OCI-M1 (cell line): Measurements from ENCODE around the gene TEK.

ENCODE experiments used
- DNase-seq: peaks from one replicate; lab custom pipeline; 2025; lab: John Stamatoyannopoulos, UW

The TEK gene

DNA sequence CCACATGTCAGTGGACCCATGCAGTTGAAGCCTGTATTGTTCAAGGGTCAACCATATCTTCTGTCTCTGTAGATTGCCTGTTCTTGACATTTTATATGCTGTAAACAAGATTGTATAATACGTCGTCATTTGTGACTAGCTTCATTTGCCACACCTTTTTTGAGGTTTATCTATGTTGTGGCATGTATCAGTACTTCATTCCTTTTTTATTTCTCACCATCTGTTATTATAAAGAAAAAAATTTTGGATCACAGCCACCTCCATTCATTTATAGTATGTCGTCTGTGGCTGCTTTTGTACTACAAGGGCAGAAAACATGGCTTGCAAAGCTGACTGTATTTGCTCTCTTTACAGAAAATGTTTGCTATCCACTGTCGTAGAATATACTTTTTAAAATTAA is 72.4 kb downstream of the TEK start:
- no peak for DNase-seq

DNA sequence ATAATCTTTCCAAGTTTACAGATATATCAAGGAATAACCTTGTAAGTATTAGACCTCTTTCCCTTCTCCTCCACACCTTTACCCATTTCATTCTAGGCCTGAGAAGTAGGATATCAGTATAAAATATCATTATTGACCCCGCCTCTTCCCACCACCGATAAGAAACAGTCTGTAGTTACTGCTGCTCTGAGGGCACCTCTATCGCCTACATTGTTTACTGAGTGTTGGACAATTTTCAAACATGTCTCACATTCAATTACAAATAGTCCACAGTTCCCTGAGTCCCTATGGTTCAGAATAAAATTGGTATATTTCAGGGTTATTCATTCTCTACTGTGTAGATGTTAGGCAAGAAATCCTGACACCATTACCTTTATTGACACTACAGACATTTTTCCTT is 73.4 kb downstream of the TEK start:
- no peak for DNase-seq

DNA sequence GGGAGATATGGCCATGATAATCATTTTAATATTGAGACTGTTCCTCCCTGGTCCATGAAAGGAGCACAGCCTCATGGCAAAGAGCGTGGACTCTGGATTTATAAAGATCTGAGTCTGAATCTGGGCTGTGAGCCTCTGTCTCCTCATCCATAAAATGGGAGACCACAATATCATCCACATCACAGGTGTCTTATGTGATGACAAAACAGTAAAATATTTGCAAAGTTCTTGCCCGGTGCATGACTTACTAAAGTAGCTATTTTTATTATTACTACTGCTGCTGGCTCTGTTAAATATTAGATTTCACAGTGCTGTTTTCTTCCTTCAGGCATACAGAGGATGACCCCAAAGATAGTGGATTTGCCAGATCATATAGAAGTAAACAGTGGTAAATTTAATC is 74.1 kb downstream of the TEK start:
- DNase-seq: no peak

DNA sequence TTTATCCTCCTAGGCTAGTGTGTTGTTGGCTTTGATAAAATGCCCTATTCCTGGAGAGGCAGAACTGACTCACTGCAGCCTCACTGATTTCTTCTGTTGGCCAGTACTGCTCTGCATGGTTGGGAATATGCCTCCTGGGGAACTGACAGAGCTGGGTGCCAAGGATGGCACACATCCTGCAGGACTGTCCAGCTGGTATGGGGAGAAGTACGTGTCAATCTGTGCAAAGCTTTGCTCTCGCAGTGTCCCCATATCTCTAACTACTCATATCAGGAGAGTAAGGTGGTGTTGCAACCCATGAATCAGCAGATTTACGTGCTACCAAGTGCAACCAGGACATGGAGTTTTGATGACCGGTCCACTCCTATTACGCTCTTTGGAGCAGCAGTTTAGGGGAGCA is 74.7 kb downstream of the TEK start:
- no peak for DNase-seq

DNA sequence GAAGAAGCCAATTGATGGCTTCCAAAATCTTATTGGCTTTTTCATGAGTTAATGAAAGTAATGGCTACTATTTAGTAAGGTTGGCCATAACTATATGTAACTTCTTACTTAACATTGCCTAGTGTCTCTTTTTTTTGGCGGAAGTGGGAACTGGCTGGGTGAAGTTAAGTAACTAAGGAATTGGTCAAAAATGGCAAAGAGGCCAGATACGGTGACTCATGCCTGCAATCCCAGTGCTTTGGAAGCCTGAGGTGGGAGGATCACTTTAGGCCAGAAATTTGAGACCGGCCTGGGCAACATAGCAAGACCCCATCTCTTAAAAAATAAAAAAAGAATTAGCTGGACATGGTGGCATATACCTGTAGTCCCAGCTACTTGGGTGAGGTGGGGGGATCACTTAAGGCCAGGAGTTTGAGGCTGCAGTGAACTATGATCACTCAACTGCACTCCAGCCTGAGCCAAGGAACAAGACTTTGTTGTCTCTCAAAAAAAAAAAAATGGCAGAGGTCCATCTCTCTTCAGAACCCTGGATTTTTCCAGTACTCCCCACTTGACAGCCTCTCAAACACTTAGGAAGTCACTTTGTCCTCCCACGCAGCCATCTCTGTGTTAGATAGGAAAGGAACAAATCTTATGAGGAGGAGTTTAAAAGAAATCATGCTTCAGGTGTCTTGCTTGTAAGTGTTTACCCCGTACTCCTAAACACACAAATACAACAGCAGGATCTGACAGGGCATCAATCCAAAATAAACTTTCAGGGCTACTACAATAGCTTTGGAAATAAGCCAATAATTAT is 75.7 kb downstream of the TEK start:
- DNase-seq: no peak

DNA sequence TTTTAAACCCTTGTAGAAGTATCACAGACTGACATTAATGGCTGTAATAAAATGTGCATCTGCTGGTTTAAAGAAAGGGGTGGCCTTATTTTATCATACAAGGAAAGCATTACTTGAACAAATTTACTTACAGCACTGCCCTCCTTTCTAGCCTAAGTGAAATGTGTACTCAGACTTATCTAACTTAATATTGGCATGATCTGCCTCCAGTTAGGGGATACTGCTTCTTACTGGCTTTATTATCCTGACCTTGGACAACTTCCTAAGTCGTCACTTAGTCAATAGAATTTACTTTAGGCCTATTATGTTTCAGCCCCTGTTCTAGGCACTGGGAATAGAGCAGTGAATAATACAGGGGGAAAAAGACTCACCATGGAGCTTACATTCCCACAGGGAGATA is 79.4 kb downstream of the TEK start:
- no peak for DNase-seq

DNA sequence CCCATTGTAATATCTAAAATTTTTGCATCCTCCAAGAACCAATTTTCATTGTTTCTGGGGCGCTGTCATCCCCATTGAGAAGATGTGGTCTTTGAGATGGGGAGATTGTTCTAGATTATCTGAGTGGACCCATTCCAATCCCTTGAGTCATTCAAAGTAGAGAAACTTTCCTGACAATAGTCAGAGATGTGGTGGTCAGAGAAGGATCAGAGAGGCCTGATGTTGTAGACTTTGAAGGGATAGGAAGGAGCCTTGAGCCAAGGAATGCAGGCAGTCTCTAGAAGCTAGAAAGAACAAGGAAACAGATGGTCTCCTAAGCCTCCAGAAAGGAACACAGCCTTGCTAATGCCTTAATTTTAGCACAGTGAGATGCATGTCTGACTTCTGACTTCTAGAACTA is 80.4 kb downstream of the TEK start:
- DNase-seq: no peak

DNA sequence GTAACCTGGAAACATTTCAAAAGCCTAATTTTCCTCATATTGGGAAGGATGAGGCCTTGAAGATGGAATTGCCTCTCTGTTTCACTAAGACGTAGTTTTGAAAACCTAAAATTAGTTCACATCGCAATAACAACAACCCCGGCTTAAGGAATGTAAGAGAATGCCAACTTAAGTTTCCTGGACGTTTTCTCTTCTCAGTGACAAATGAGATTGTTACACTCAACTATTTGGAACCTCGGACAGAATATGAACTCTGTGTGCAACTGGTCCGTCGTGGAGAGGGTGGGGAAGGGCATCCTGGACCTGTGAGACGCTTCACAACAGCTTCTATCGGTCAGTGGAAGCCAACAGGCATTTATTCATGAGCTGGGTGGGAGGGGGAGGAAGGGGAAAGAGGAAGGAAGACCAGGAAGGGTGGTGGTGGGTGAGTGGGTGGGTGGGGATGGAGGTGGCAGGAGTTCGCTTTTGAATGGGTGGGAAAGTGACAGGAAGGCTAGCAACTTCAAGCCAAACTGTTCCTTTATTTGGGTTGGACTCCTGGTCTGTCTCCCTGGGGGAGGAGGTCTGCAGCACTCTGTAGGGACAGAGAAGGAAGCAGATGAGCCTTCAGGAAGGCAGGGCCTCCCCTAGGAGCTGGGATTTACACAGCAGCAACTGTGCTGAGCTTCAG is 83.4 kb downstream of the TEK start:
- no peak for DNase-seq

DNA sequence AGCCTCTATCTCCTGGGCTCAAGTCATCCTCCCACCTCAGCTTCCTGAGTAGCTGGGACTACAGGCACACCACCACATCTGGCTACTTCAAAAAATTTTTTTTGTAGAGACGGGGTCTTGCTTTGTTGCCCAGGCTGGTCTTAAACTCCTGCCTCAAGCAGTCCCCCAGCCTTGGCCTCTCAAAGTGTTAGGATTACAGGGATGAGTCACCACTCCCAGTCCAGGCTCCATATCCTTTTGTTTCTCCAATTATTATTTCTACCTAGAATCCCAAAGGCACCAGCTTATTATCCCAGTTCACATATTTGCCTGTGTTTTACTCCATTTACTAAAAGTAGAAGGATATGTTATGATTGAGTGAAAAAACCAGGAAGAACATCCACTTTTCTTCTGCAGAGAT is 84.9 kb downstream of the TEK start:
- DNase-seq: no peak

DNA sequence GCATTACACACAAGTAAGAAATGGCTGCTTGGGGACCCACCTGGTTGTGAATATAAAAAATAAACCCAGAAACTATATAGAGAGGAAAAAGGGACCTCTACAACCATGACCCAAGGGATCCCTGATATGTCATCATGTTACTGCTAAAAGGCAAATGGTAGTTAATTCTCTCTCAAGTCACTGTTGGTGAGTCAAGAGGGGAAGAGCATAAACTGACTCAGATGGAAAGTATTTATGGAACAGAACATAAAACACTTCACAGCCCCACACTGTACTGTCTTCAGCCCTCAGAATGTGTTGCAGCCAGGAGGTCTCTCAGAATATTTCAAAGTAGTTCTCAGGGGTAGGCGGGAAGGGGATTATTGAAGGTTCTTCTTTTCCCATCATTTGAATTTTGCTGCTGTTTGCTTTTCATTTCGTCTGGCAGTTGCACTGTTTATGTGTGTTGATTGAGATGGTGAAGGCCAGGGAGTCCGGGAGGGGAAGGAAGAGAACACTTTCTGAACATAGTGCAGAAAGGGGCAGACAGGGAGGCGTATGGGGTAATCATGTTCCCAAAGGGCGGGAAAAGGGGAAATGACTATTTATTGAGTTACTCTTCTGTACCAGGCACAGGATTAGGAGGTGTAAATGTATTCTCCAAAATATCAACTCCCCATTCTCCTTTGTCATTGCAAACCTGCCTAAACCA is 85.5 kb downstream of the TEK start:
- DNase-seq: no peak

DNA sequence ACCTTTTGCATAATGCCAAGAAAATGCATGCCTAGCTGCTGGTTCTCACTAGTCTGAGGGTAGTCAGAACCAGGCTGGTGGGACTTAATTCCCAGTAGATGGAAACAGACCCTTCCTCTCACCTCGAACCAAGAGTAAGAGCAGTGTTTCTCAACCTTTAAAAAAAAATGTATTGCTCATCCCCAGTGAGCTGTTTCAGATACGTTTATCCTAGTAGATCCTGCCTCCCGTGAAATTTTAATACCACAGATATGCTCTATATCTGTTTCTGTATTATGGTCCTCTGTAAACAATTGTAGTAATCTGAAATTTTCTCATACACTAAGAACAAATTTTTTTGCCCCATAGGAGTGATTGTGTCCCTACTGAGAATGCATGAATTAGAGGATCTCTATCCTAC is 86.2 kb downstream of the TEK start:
- DNase-seq: no peak

DNA sequence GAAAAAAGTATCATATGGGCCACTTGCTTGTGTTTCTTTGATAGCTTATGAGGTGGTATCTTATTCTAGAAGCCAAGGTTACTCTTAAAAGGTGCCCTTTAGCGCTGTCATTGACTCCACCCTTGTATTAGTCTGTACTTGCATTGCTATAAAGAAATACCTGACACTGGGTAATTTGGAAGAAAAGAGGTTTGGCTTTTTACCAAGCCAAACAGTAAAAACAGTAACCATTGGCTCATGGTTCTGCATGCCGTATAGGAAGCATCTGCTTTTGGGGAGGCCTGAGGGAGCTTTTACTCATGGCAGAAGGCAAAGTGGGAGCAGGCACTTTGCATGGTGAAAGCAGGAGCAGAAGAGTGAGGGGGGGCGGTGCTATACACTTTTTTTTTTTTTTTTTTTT is 87.4 kb downstream of the TEK start:
- DNase-seq: no peak

DNA sequence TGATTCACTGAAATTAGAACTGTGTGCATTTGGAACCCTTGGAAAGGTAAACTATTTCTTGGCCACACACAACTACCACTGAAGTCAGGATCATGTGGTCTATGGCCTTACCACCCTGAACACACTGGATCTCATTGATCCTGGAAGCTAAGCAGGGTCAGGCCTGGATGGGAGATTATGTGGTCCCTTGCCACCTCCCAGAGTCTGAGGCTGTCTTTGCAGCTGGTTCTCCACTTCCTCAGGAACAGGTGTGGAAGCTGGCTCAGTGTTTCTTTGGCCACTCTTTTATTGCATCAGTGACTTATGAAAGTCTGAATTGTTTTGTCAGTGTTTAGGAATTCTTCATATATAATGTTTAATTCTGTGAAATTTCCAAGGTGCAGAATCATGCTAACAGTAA is 89.2 kb downstream of the TEK start:
- DNase-seq: peak; percentile 25

DNA sequence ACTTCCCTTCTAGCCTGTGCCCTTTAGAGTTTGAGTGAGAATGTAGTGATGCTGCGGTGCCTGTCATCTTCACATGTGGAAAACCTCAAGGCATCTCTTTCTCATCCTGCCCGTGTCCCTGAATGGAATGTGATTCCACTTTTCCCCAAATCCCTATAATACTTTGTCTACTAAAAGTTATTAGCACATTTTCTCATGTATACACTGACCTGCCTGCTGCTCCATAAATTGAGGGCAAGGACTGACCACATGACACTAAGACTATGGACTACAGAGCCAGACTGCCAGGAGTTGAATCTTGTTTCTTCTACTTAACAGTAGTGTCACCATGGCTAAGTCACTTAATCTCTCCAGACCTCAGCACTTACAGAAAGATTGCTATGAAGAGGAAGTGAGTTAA is 93.0 kb downstream of the TEK start:
- no peak for DNase-seq

DNA sequence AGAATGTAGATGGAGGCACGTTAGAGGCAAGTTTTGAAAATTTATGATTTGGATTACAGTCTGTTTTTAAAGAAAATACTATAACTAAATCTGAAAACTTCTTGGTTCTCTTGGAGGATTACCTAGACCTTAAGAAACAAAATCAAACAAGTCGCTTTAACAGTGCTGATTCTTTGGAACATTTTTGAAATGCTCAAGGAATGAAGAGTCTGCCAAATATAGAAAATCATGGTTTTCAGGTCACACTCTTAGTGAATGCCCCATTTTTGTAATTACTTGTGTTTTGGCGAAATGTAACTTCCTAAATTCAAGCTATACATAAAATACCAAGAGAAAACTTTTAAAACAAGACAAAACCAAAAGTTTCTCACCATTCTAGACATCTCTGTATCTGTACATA is 94.8 kb downstream of the TEK start:
- no peak for DNase-seq

DNA sequence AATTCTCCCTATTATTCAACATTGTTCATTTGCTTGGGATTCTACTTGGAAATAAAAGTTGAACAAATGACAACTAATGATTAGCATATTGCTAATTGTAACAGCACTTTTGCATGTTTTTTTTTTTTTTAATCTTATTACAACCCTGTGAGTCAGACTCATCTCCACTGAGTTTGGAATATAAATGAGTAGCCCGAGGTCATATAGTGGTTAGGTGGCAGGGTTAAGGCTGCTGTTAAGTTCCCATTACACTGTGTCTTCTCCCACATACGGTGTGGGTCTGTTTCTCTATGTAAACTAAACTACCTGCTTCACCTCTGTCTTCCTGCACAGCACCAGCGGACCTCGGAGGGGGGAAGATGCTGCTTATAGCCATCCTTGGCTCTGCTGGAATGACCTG is 95.6 kb downstream of the TEK start:
- no peak for DNase-seq

DNA sequence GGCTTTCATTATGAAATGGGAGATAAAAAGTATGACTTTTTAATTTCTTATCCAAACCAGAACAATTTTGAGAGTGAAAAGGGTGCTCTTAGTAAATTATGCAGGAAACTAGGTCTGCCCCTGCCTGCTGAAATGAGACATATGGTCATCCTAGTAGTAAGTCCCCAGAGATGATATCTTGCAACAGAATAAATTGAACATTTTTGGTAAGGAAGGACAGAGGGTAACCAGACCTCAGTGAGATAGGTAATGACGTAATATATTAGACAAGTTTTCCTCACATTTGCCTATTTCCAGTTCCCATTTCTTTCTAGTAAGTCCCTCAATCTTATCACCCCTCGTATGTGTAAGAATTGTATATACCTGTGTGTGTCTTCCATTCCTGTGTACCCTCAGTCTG is 96.2 kb downstream of the TEK start:
- no peak for DNase-seq

DNA sequence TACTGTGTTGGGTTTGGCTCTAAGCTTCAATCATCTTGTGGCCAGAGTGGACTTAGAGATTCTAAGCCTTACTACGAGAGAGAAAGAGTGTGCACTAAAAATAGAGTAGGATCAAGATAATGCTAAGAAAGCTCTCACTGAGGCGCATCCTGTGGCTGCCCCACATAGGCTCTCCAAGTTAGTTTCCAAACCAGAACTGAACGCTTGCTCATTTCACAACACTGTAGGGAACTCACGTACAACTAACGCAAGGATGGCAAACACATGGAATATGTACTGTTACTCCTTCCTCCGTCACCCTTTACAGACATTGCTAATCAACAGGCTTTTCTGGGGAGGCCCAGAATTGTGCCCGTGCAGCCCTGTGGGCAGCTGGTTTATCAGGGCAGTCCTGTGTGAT is 97.0 kb downstream of the TEK start:
- no peak for DNase-seq

DNA sequence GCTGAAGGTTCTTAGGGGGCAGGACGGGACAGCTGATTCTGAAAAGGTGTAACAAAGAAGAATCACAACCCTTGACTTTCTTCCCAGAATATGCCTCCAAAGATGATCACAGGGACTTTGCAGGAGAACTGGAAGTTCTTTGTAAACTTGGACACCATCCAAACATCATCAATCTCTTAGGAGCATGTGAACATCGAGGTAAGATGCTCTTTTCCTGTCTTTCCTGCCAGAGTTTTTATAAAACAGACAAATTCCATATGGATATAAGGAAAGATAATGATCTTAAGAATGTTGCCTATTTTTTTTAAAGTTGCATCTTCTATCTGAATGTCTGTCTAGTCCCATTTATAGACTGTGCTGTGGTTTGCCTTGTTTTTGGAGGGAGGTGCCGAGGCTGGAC is 100.0 kb downstream of the TEK start:
- DNase-seq: no peak

DNA sequence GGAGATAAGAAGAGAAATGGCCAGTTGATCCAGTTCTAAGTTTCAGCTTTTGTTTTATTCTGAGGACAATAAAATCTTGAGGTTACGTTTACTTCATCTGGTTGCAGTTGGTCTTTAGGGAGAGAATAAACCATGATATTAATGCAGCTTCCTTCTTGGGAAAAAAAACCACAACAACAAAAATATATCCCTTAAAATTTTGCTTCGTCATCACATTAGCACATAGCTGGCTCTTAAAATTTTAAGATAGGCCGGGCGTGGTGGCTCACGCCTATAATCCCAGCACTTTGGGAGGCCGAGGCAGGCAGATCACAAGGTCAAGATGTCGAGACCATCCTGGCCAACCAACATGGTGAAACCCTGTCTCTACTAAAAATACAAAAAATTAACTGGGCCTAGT is 101.6 kb downstream of the TEK start:
- DNase-seq: peak; percentile 63

DNA sequence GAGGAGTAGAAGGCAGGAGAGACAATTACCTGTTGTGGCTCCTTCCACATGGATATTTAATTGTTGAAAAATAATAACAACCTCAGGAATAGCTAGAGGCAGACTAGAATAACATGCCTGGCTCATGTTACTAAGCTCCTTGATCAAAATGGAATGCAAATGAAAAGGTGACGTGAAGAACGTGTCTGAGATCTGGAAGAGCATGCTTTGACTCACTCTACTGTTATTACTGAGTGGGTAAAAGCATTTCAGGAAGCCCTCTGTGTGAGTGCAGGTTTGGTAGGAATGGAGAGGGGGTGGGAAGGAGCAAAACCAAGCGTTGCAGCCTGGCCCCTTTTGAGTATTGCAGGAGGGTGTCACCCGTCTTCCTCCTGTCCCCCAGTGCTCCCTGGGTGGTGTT is 103.2 kb downstream of the TEK start:
- DNase-seq: no peak

DNA sequence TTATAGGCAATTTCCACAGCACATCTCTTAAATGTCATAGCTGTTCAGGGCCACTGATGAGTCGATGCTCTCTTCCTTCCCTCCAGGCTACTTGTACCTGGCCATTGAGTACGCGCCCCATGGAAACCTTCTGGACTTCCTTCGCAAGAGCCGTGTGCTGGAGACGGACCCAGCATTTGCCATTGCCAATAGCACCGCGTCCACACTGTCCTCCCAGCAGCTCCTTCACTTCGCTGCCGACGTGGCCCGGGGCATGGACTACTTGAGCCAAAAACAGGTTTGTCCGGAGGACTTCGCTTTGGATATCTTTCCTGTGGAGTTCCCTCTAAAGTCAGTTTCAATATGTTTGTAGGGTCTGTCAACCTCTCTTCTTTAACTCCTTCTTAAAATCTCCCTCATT is 103.6 kb downstream of the TEK start:
- DNase-seq: no peak

DNA sequence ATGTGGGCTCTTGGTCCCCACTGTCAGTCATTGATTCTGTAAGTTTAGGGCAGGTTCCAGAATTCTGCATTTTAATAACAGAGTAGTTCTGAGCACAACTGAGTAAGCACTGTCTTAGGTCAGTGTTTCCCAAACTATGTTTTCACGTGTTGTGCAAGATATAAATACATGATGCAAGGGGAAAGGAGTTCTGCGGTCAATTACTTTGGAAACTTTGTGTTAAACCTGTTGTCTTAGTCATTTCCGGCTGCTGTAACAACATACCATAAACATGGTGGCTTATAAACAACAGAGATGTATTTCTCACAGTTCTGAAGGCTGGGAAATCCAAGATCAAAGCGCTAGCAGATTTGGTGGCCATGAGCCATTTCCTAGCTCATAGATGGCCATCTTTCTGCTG is 118.2 kb downstream of the TEK start:
- DNase-seq: no peak
